Prostate gland (tissue), 2 donors: ENCODE measurements around the gene SETD6.

Source experiments
- POLR2A ChIP-seq: fragments of 450-650 bp; IDR thresholded peaks from one replicate; pipeline ENCODE4 v1.6.1; 2016; ENCODE audit warnings: antibody characterized with exemption, mild to moderate bottlenecking
- POLR2AphosphoS5 ChIP-seq: sonication (generic); formaldehyde crosslinking; IDR thresholded peaks from one replicate; pipeline ENCODE4 v1.6.1; 2017; ENCODE audit warnings: antibody characterized with exemption
- TF ChIP-seq, protein P1 (sequence below), 4 experiments: fragments of 200-600 bp in 2 of 4; fragments of 450-650 bp in 2 of 4; sonication (generic) in 2 of 4; IDR thresholded peaks; 1 replicate in 3 of 4; 2 replicates in 1 of 4; pipeline ENCODE4 v1.5.1; 2016 to 2019; ENCODE audit warnings: antibody characterized with exemption in 4 of 4, mild to moderate bottlenecking in 2 of 4, moderate library complexity in 2 of 4

DNA sequence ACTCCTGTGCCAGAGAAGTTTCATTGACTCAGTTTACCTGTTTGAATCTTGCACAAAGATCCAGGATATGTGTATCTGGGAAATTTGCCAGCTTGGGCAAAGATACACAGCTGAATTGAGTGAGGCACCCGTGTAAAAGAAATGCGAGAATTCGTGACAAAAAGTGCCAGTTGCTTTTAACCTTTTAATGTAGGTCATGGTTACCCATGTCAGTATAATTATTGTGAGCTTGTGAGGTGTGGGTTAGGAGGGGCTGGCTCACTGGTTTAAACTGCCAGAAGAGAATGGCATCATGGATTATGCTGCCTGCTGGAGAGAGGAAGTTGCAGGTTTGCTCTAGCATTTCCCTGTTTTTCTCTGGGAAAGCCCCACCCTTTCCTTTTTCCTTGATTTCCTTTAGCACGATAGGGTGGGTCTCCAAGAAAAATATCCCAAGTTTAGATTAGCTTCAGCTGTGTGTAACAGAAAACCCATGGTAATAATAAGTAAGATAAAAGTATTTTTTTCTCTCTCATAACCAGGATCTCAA lies 40.2 kb upstream of the SETD6 start:
- TF ChIP-seq, protein P1, sequence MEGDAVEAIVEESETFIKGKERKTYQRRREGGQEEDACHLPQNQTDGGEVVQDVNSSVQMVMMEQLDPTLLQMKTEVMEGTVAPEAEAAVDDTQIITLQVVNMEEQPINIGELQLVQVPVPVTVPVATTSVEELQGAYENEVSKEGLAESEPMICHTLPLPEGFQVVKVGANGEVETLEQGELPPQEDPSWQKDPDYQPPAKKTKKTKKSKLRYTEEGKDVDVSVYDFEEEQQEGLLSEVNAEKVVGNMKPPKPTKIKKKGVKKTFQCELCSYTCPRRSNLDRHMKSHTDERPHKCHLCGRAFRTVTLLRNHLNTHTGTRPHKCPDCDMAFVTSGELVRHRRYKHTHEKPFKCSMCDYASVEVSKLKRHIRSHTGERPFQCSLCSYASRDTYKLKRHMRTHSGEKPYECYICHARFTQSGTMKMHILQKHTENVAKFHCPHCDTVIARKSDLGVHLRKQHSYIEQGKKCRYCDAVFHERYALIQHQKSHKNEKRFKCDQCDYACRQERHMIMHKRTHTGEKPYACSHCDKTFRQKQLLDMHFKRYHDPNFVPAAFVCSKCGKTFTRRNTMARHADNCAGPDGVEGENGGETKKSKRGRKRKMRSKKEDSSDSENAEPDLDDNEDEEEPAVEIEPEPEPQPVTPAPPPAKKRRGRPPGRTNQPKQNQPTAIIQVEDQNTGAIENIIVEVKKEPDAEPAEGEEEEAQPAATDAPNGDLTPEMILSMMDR (IDR thresholded peaks at IDR 0.05): no peak
- TF ChIP-seq POLR2A (no peak), POLR2AphosphoS5 (no peak)
